Nephron progenitor cell (in vitro differentiated cells): ENCODE data around the gene PARP12.
A peak's percentile ranks its signal among the peaks of the same experiment; 100 is the strongest.

Source experiments
- DNase-seq: peaks from one replicate; pipeline ENCODE4 v3.0.0; 2021
- H3K27ac Mint-ChIP-seq: 2 replicates; pipeline ENCODE4 v1.8.0; 2021; ENCODE audit warnings: mild to moderate bottlenecking, moderate library complexity, mixed read lengths
- H3K27me3 Mint-ChIP-seq: 2 replicates; pipeline ENCODE4 v1.8.0; 2021; ENCODE audit warnings: mild to moderate bottlenecking, low read depth, mixed read lengths; ENCODE audit not compliant: poor library complexity
- H3K36me3 Mint-ChIP-seq: 2 replicates; pipeline ENCODE4 v1.8.0; 2021; ENCODE audit warnings: low read depth, mixed read lengths
- H3K4me1 Mint-ChIP-seq: 2 replicates; pipeline ENCODE4 v1.8.0; 2021; ENCODE audit warnings: mixed read lengths
- H3K4me3 Mint-ChIP-seq: 2 replicates; pipeline ENCODE4 v1.8.0; 2021; ENCODE audit warnings: mild to moderate bottlenecking, moderate library complexity, mixed read lengths
- H3K9me3 Mint-ChIP-seq: 2 replicates; pipeline ENCODE4 v1.8.0; 2021; ENCODE audit warnings: mild to moderate bottlenecking, moderate library complexity, mixed read lengths
- CTCF ChIP-seq: fragments of 200-600 bp; sonication (generic); IDR thresholded peaks from 2 replicates; pipeline ENCODE4 v1.5.0; 2021; ENCODE audit warnings: antibody characterized with exemption

PARP12 gene

GRCh38 chr7:139991911-139992310 lies 70.8 kb downstream of the PARP12 start:
- DNase-seq, result no peak
- Mint-ChIP-seq H3K27me3 (peaks cover 23% of the 10 kb centered on the region), H3K9me3 (no peaks in the 10 kb centered on the region), H3K4me3 (no peak overlapping the region), H3K4me1 (peaks cover 68% of the 10 kb centered on the region), H3K27ac (no peak overlapping the region), H3K36me3 (no peaks in the 10 kb centered on the region)
- no peak for TF ChIP-seq CTCF

GRCh38 chr7:139991269-139991666 lies 71.5 kb downstream of the PARP12 start:
- Mint-ChIP-seq H3K9me3 (no peaks in the 10 kb centered on the region), H3K27me3 (peaks cover 22% of the 10 kb centered on the region), H3K27ac (no peak overlapping the region), H3K36me3 (no peaks in the 10 kb centered on the region), H3K4me1 (peaks cover 64% of the 10 kb centered on the region), H3K4me3 (no peak overlapping the region)
- no peak for DNase-seq
- no peak for TF ChIP-seq CTCF

GRCh38 chr7:139990571-139991268 lies 72.0 kb downstream of the PARP12 start:
- no peak overlapping the region for H3K27ac Mint-ChIP-seq
- no peak for DNase-seq

GRCh38 chr7:139990142-139990535 lies 72.6 kb downstream of the PARP12 start:
- no peak for DNase-seq
- no peaks in the 10 kb centered on the region for H3K9me3 Mint-ChIP-seq
- peaks cover 17% of the 10 kb centered on the region for H3K27me3 Mint-ChIP-seq
- TF ChIP-seq CTCF, result no peak
- H3K4me1 Mint-ChIP-seq, result peaks cover 53% of the 10 kb centered on the region
- no peak overlapping the region for H3K27ac Mint-ChIP-seq
- no peaks in the 10 kb centered on the region for H3K36me3 Mint-ChIP-seq
- H3K4me3 Mint-ChIP-seq, result no peak overlapping the region

More at GRCh38 chr7:139990571-139991268, 72.0 kb downstream of the PARP12 start:
- Mint-ChIP-seq H3K36me3 (no peaks in the 10 kb centered on the region), H3K4me3 (no peak overlapping the region), H3K27me3 (peaks cover 19% of the 10 kb centered on the region), H3K4me1 (peaks cover 59% of the 10 kb centered on the region), H3K9me3 (no peaks in the 10 kb centered on the region)
- TF ChIP-seq CTCF, result no peak

- peaks cover 52% of the 10 kb centered on the region for H3K4me1 Mint-ChIP-seq
- TF ChIP-seq CTCF, result no peak
- peaks cover 17% of the 10 kb centered on the region for H3K27me3 Mint-ChIP-seq
- peak overlapping the region; percentile 2 for H3K4me3 Mint-ChIP-seq
- H3K27ac Mint-ChIP-seq, result no peak overlapping the region
- DNase-seq, result no peak
- H3K9me3 Mint-ChIP-seq, result no peaks in the 10 kb centered on the region
- H3K36me3 Mint-ChIP-seq, result no peaks in the 10 kb centered on the region
Measured at GRCh38 chr7:139989366-139990141, 73.2 kb downstream of the PARP12 start.
